HCT116 (cell line): ENCODE measurements around the gene SHISA2.

ENCODE experiments used
- CEBPB ChIP-seq: IDR thresholded peaks from 2 replicates; pipeline ENCODE4 v1.6.1; 2012; ENCODE audit warnings: low read depth
- CTCF ChIP-seq, 3 experiments: fragments of 200-600 bp in 1 of 3; sonication (generic) in 1 of 3; IDR thresholded peaks in 2 of 3; conservative IDR thresholded peaks in 1 of 3; 2 replicates each; pipeline ENCODE4 v1.5.1; 2012 to 2017; ENCODE audit warnings: low read depth in 2 of 3, low read length in 2 of 3, antibody characterized with exemption in 1 of 3, borderline replicate concordance in 1 of 3, control low read depth in 1 of 3, mild to moderate bottlenecking in 1 of 3, mixed read lengths in 1 of 3, mixed run types in 1 of 3, moderate library complexity in 1 of 3; ENCODE audit not compliant: insufficient read depth in 1 of 3
- EZH2 ChIP-seq: fragments of 200-600 bp; sonication (generic); IDR thresholded peaks from 2 replicates; pipeline ENCODE4 v1.6.1; 2017; ENCODE audit warnings: antibody characterized with exemption, mixed run types
- EZH2phosphoT487 ChIP-seq: fragments of 200-600 bp; IDR thresholded peaks from 2 replicates; pipeline ENCODE4 v1.6.1; 2018; ENCODE audit warnings: antibody characterized with exemption, borderline replicate concordance
- JUND ChIP-seq: IDR thresholded peaks from 2 replicates; pipeline ENCODE4 v1.6.1; 2012
- MAX ChIP-seq: IDR thresholded peaks from 2 replicates; pipeline ENCODE4 v1.6.1; 2012
- POLR2A ChIP-seq: IDR thresholded peaks from 2 replicates; pipeline ENCODE4 v1.7.0; 2011; ENCODE audit warnings: borderline replicate concordance; ENCODE audit not compliant: insufficient read depth, insufficient read length; ENCODE audit errors: extremely low read depth
- POLR2AphosphoS5 ChIP-seq: IDR thresholded peaks from 2 replicates; pipeline ENCODE4 v1.6.1; 2011; ENCODE audit warnings: mild to moderate bottlenecking, low read depth, low read length, moderate library complexity
- SIN3A ChIP-seq: IDR thresholded peaks from 2 replicates; pipeline ENCODE4 v1.6.1; 2012; ENCODE audit warnings: low read depth
- YY1 ChIP-seq: IDR thresholded peaks from 2 replicates; pipeline ENCODE4 v1.6.1; 2011; ENCODE audit warnings: low read length, low read depth, moderate library complexity, mild to moderate bottlenecking; ENCODE audit not compliant: insufficient replicate concordance; ENCODE audit errors: extremely low read depth

- TF ChIP-seq CTCF (IDR thresholded peaks at IDR 0.05 in 2 of 3, conservative IDR thresholded peaks at IDR 0.05 in 1 of 3; ENCODE audit: borderline replicate concordance in 1 of 3, insufficient read depth in 1 of 3, low read depth in 2 of 3, low read length in 2 of 3): no peak
- TF ChIP-seq EZH2phosphoT487: no peak
- no peak for TF ChIP-seq EZH2
- TF ChIP-seq POLR2AphosphoS5: no peak
- no peak for TF ChIP-seq YY1
- TF ChIP-seq JUND: no peak
- no peak for TF ChIP-seq POLR2A
- TF ChIP-seq MAX: no peak
- no peak for TF ChIP-seq SIN3A
- no peak for TF ChIP-seq CEBPB
Measured at GRCh38 chr13:26054896-26055295, 3.1 kb upstream of the SHISA2 start.
